NOMO-1 (cell line): ENCODE measurements around the gene PTPRU.

ENCODE experiments used
- DNase-seq, 2 experiments: peaks; one replicate each; lab custom pipeline; 2025; ENCODE audit not compliant: unreplicated experiment in 2 of 2; lab: John Stamatoyannopoulos, UW

The PTPRU gene

DNA sequence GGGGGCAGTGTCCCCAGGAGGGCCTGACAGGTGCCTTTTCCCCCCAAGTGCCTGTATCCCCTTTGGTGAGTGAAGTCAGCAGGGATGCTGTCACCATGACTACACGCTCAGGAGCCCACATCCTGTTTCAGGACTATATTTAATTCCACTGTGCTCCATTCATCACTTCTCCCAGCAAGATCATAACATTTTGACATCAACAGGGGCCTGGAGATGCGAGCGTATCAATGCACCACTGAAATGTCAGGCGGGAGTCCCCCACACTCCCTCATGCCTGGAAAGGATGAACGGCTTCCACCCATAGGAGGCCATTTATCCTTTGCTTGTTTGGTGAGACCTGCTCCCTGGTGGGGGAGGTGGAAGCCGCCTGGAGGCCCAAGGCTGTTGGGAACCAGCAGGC is 119.1 kb downstream of the PTPRU start:
- no peak for DNase-seq

DNA sequence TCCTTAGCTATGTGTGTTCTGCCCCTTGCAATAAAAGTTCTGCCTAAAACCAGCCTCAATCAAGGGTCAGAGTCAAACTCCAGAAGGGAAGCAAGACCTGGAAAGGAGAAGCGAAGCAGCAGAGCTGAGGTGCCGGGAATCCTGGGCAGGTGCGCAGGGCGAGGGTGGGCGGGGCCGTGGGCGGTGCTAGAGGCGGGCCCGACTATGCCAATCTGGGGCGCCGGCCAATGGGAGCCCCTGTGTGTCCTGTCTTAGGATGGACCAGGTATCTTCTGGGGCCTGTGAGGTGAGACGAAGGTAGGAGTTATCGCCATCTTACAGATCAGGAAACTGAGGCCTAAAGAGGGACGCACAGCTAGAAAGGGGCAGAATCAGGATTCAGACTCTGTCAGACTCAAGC is 120.3 kb downstream of the PTPRU start:
- DNase-seq, result no peak

DNA sequence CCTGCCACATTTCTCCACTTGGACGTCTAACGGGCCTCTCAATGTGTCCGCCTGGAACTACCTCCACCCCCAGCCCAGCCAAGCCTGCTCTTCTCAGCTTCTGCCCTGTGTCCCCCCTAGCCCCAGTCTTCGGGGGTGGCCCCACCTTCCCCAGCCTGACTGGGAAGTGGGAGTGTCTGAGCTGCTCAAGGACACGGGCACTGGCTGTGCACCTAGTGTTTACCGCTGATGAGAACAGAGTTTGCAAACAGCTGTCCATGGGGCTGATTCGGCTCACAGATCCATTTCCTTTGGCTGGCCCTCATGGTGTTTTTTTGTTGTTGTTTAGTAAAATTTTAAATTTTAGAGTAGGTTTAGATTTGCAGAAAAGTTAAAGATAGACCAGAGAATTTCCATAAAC is 121.1 kb downstream of the PTPRU start:
- DNase-seq, result no peak

DNA sequence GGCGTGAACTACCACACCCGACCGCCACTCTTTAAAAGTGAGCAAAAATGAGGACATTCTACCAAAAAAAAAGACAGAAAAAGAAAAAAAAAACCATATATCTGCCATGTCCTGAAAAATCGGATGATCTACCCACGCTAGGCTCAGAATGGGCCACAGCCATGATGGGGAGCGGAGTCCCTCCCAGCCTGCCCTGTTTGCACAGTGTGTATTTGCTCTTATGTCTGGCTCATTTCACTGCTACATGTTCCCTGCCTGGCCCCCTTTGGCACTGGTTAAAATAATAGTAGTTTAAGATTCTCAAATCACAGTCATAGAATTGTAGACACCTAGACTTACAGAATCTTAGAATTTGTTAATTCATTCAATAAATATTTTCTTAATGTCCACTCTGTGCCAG is 121.9 kb downstream of the PTPRU start:
- no peak for DNase-seq

DNA sequence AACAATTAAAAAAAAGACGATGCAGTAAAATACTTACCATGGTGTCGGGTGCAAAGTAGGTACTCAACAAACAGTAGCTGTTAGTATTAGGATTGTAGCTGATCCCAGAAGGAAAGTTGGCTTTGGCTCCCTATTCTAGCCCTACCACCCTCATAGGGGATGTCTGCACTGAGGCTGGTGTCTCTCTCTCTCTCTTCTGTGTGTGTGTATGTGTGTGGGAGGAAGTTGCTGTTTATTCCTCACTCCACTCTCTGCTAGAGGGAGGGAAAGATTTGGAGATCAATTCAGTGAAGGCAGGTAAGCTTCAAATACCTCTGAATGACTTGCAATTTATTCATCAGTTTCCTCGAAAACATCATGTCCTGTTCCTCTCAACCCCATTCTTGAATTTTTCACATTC is 124.4 kb downstream of the PTPRU start:
- DNase-seq, result no peak

DNA sequence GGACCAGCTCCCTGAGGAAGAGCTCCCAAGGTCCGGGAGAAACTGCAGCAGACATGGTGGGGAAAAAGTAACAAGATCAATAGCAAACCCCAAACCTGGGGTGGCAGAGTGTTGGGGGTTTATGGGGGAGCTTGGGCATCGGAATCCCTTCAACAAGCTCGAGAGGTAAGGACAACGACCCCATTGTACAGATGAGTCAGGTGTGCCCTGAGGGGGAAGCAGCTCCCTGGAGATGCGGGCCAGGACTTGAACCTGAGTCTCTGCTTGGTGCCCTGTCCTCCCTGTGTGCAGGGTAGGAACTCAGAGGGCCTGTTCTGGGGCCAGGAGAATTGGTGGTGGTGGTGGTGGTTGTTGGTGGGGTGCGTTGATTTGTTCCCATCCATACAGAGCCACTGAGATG is 125.4 kb downstream of the PTPRU start:
- no peak for DNase-seq

DNA sequence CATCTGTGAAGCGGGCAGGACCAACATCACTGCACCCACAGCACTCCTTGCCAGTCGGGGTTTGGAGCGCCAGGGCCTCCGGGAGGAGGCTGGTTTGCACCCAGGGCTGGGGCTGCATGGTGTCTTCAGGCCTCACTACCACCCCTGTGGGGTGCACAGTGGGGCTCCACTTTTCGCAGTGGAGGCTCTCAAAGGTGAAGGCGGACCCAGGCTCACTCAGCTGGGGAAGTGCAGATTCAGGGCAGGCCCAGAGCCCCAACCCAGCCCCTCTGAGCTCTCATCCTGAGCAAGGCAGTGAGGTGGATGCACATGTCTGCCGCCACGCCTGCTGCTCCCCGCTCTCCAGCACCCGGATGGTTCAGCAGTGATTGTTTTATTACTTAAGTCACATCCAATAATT is 125.8 kb downstream of the PTPRU start:
- no peak for DNase-seq

DNA sequence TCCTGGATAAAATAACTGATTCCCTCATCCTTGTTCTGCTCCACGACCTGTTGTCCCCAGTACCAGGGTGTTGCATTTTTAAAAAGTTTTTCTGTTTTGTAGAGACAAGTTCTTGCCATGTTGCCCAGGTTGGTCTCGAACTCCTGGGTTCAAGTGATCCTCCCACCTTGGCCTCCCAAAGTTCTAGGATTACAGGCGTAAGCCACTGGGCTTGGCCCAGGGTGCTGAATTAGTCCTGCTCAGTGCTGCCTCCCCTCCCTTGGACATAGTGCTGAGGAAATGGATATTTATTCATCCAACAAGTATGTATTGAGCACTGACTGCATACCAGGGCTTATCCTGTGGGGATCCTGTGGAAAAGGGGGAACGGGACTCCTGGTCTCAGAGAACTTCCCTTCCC is 126.4 kb downstream of the PTPRU start:
- DNase-seq, result no peak

DNA sequence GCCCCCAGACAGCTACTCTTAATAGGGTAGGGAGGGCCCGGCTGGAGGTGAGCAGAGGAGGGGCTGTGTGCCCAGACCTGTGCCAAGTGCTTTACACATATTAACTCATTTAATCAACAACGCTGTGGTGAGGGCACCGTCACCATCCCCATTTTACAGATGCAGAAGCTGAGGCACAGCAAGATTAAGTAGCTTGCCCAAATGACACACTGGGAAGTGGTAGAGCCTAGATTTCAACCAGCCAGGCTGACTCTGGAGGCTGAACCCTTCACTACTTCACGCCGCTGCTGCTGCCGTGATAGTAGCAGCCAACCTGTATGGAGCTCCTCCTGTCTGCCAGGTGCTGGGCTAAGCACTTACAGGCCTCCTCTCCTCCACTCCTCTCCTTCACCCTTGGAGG is 127.2 kb downstream of the PTPRU start:
- no peak for DNase-seq

DNA sequence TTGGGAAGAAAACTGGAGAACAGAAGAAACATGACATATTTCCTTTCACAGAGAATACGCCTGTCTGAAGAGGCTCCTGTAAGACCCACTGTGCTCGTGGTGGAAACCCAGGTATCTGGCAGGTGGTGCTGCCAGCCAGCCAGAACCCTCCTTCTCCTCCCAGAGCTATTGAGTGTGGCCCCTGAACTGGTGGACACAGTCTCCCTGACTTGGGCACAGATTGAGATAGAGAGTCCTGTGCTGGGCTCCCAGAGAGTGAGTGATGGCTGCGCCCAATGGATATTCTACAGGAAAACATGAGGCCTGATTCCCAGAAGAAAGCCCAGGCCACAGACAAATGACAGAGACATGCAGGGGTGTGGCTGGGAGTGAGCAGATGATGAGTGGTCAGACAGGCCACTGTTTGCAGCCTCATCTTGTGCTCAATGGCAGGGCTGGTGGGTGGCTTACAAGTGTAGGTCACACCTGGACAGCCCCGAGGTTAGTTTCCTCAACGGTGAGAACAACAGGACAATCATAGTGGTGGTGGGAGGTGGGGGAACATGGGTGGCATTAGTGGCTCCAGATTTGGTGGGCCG is 127.9 kb downstream of the PTPRU start:
- DNase-seq, result no peak

DNA sequence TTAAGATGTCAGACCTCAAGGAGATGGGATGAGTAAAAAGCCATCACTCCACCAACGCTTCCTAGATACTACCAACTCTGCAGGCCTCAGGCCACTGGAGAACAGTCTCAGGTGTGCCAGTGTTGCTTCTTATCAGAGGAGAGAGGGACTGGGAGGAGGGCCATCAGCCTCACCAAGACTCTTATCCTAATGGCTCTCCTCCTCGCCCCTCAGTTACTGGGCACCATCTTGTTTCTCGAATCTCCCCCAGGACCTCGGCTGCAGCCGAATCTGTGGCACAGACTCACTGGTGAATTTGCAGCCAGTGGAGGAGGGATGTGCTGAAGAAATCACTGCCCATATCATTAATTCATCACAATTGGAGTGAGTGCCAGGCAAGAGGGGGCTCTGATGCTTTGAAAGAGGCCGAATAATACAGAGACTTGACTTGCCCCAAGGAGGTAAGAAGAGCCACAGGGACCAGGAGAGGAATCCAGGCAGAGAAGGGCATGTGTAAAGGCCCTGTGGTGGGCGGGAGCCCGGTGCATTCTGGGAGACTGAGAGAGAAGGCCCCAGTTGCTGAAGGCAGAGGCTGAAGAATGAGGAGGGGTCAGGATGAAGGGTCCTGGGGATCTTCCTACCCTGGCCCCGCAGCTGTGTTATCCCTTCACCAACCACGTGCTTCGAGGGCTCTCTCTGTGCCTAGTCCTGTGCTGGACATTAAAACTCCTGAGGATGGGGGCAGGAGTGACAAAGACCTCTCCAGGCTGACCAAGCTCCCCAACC is 129.8 kb downstream of the PTPRU start:
- DNase-seq, result no peak

DNA sequence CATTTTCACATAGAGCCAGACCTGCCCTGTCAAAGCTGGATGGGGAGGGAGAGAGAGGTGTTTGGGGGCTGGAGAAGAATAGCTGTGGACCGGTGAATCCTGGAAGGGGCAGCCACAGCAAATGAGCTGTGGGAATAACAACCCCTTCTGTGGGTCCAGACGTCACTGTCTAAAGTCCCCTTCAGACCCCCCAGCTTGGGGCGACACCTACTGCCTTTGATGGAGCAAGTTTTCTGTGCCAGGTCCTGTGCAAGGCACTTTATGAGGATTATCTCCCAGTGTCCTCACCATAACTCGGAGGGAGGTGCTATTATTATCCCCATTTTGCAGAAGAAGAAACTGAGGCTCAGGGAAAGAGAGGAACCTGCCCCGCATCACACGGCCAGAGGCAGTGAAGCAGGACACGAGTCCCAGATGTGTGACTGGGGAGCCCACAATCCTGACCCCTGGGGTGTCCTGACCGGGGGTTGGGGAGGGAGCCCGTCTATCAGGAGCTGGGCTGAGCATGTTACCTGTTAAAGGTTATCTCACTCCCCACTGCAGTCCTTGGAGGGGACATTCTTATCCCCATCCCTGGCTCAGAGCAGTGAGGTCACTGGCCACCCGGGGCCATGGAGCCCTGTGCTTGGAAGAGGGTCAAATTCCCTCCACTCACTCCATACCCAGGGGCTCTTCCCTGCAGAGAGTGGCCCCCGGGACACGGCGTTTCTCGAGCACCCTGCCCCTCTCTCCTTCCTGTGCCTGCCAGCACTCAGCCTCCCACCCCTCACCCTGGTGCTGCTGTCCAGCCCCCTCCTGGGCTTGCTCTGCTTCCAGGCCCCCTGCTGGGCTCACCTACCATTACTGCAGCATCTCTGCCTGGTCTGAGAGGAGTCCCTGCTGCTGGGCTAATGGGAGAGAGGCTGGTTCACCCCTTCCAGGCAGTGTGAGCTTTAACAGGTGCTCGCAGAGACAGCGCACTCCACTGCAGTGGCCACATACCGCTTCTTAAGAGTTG is 132.9 kb downstream of the PTPRU start:
- no peak for DNase-seq

DNA sequence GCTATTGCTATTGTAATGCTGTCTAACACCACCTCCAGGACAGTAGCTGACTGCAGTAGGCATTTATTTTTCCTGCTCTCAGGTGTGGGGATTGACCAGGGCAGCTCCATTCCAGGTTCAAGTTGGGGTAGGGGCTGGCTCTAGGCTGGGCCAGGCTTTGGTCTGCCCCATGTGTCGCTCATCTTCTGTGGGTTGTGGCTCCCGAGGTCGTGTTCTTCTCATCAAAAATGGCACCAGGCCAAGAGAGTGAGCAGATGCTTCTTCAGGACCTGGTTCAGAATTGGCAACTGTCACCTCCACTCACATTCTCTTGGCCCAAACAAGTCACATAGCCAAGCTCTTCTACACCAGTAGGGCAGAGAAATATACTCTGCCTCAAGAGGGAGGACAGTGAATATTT is 133.7 kb downstream of the PTPRU start:
- DNase-seq, result no peak

DNA sequence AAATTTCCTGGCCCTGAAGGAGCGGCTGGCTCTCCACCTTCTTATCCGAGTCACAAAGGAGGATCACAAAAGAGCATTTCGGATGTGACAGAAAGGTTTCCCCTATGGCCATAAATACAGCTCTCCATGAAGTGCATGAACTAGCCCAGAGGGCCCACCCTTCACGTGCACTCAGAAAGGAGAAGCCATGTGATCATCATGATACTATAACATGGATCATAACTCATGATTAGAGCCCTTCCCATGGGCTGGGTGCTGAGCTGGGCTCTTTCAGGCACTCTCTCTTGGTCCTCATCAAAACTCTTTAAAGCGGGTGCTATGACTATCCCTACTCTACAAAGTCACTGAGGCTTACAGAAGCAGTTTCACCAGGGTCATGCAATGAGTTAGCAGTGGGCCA is 135.0 kb downstream of the PTPRU start:
- no peak for DNase-seq

DNA sequence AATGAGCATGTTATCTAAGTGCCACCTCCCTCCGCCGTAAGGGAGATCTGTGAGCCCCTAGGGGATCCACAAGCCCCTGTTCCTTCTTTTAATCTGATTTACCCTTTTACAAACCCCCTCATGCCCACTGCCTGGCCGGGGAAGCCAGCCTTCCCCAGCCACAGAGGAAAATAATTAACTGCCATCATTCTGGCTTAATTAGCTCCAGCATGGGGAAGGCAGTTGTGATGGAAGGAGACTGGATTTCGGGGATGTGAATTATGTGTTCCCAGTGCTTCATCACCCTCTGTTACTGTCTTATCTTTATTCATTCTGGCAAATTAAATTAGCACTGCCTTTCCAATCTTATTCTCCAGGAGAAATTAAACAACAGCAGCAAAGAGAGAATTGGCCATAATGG is 135.8 kb downstream of the PTPRU start:
- no peak for DNase-seq
